RWPE1 (cell line): ENCODE measurements around the gene MPIG6B.

Source experiments
- CTCF ChIA-PET: fragments of 350-600 bp; sonication (Branson Sonifier 250); formaldehyde crosslinking; extraction: SDS; loops from one replicate; lab custom pipeline; 2021; lab: Yijun Ruan, JAX
- POLR2A ChIA-PET: fragments of 400-600 bp; formaldehyde crosslinking; extraction: SDS; loops from one replicate; lab custom pipeline; 2020; ENCODE audit warnings: antibody characterized with exemption; ENCODE audit not compliant: low non-redundant PET; lab: Yijun Ruan, JAX
- DNase-seq: peaks from one replicate; pipeline ENCODE4 v3.0.0; 2012; ENCODE audit warnings: low spot score
- H3K27ac ChIP-seq: fragments of 450-650 bp; 2 replicates; pipeline ENCODE4 v1.5.1; 2017
- TF ChIP-seq, protein P1 (sequence below): fragments of 450-650 bp; conservative IDR thresholded peaks from 2 replicates; pipeline ENCODE4 v1.5.1; 2017; ENCODE audit warnings: low read depth, mild to moderate bottlenecking

Gene MPIG6B, protein sequence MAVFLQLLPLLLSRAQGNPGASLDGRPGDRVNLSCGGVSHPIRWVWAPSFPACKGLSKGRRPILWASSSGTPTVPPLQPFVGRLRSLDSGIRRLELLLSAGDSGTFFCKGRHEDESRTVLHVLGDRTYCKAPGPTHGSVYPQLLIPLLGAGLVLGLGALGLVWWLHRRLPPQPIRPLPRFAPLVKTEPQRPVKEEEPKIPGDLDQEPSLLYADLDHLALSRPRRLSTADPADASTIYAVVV

DNA sequence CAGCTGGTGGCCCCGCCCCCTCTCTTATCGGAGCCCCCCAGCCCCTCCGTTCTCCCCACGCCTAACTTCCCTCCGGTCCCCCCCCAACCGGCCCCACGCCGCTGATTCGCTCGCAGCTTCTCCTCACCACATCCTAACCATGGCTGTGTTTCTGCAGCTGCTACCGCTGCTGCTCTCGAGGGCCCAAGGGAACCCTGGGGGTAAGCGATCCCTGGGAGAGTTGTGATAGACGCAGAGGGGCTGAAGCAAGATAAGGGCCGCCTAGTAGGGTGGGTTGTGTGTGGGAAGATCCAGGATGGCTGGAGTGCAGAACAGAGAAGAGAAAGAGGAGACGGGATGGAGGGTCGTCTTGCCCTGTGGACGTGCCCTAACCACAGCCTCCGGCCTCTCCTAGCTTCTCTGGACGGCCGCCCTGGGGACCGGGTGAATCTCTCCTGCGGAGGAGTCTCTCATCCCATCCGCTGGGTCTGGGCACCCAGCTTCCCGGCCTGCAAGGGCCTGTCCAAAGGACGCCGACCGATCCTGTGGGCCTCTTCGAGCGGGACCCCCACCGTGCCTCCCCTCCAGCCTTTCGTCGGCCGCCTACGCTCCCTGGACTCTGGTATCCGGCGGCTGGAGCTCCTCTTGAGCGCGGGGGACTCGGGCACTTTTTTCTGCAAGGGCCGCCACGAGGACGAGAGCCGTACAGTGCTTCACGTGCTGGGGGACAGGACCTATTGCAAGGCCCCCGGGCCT, at the start of gene MPIG6B:
MPIG6B (plus strand) TSS at position 129 of the 735 bp plus-strand sequence; CDS start at position 140, 11 bp downstream.
- TF ChIP-seq, protein P1, sequence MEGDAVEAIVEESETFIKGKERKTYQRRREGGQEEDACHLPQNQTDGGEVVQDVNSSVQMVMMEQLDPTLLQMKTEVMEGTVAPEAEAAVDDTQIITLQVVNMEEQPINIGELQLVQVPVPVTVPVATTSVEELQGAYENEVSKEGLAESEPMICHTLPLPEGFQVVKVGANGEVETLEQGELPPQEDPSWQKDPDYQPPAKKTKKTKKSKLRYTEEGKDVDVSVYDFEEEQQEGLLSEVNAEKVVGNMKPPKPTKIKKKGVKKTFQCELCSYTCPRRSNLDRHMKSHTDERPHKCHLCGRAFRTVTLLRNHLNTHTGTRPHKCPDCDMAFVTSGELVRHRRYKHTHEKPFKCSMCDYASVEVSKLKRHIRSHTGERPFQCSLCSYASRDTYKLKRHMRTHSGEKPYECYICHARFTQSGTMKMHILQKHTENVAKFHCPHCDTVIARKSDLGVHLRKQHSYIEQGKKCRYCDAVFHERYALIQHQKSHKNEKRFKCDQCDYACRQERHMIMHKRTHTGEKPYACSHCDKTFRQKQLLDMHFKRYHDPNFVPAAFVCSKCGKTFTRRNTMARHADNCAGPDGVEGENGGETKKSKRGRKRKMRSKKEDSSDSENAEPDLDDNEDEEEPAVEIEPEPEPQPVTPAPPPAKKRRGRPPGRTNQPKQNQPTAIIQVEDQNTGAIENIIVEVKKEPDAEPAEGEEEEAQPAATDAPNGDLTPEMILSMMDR: no peak
- POLR2A ChIA-PET: interaction anchor here (0.6 kb wide), 1 partner anchor 23 kb away, joined by 3 read pairs; no protein-coding TSS in a partner anchor
- no peak within 1 kb of the TSS for H3K27ac ChIP-seq
- DNase-seq: no peak
- CTCF ChIA-PET: interaction anchor here (0.6 to 1.0 kb wide), 2 partner anchors 20 to 57 kb away, joined by 4 read pairs; no protein-coding TSS in a partner anchor

- ChIA-PET POLR2A (no interaction called here), CTCF (no interaction called here)
- TF ChIP-seq, protein P1: no peak
- H3K27ac ChIP-seq: no peak overlapping the region
- DNase-seq: no peak
Observed at GRCh38 chr6:31676322-31676903, 46.8 kb upstream of the MPIG6B start.

GRCh38 chr6:31676904-31677303, 46.3 kb upstream of the MPIG6B start:
- no peak for DNase-seq
- TF ChIP-seq, protein P1: no peak
- H3K27ac ChIP-seq: no peak overlapping the region
- ChIA-PET POLR2A (no interaction called here), CTCF (no interaction called here)

DNA sequence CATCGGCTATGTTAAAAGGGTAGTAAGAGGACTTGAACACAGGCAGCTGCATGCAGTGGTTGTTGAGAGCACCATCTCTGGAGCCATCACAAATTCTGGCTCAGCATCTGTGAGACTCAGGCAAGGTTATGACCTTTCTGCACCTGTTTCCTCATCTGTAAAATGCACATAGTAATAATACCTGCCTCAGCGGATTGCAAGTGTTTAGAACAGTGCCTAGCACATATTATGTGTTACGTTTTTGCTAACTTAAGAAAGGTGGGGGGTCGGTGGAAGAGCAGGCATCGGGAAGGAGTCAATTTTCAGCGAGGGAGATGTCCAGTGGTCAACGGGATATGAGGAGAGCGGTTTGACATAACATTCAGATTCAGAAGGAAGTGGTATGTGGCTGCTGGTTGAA, 45.2 kb upstream of the MPIG6B start:
- POLR2A ChIA-PET: no interaction called here
- no peak for DNase-seq
- no peak overlapping the region for H3K27ac ChIP-seq
- CTCF ChIA-PET: no interaction called here
- TF ChIP-seq, protein P1: no peak

- POLR2A ChIA-PET: interaction anchor here (0.7 kb wide), 1 partner anchor 180 kb away, joined by 3 read pairs; no protein-coding TSS in a partner anchor
- CTCF ChIA-PET: interaction anchor here (0.6 to 1.4 kb wide), 11 partner anchors 9 to 243 kb away, joined by 3 to 8 read pairs (median 4); no protein-coding TSS in a partner anchor
- DNase-seq: peak; percentile 84
- TF ChIP-seq, protein P1: peak; percentile 72
- peak within 1 kb of the TSS; percentile 82 for H3K27ac ChIP-seq
Observed at GRCh38 chr6:31680226-31681134, 42.7 kb upstream of the MPIG6B start, which contains the start of gene LY6G5C. Gene LY6G5C, minus strand, starts transcription at chr6:31681067. Its CDS starts 694 bp downstream, at chr6:31680373.
